Skeletal muscle satellite cell (primary cell): ENCODE results near the gene PEX16. TPM values are rescaled to one million over a fixed set of nuclear protein-coding genes. Genes with fewer than 3 reads are reported as not detected.

Source experiments
- H3K27me3 ChIP-seq: 2 replicates; pipeline ENCODE4 v1.7.0; 2013; ENCODE audit warnings: low read length; ENCODE audit not compliant: control insufficient read depth, insufficient read depth
- H3K36me3 ChIP-seq: 2 replicates; pipeline ENCODE4 v1.7.0; 2013; ENCODE audit warnings: mild to moderate bottlenecking, control low read depth, low read length; ENCODE audit not compliant: insufficient read depth
- H3K4me1 ChIP-seq: 2 replicates; pipeline ENCODE4 v1.7.0; 2013; ENCODE audit warnings: low read length; ENCODE audit not compliant: control insufficient read depth, insufficient read depth
- H3K4me2 ChIP-seq: 2 replicates; pipeline ENCODE4 v1.7.0; 2013; ENCODE audit warnings: mild to moderate bottlenecking, low read length
- H3K4me3 ChIP-seq: 2 replicates; pipeline ENCODE4 v1.7.0; 2013; ENCODE audit warnings: low read length
- H3K9ac ChIP-seq: 2 replicates; pipeline ENCODE4 v1.7.0; 2013; ENCODE audit warnings: mild to moderate bottlenecking, low read depth, low read length, moderate library complexity
- H3K9me3 ChIP-seq: replicated peaks from 2 replicates; pipeline ENCODE4 v1.7.0; 2013; ENCODE audit warnings: mild to moderate bottlenecking, control low read depth, low read length
- total RNA-seq: library from RNA; depleted of rRNA; stranded (reverse); fragments of >200 nt; gene quantifications from 2 replicates; pipeline ENCODE4 v1.2.3, GENCODE V29; 2012; rRNA removed

PEX16 gene
- 28.6 and 30.1 TPM in 2 replicates for total RNA-seq

GRCh38 chr11:45917623-45918330 lies at the start of gene PEX16:
PEX16 (minus strand) TSS chr11:45917877; CDS start chr11:45917811, 66 bp downstream.
- peaks cover 7% of the 10 kb centered on the region for H3K4me1 ChIP-seq
- H3K4me3 ChIP-seq: peak within 1 kb of the TSS; percentile 94
- H3K9me3 ChIP-seq: no peaks in the 10 kb centered on the region
- H3K9ac ChIP-seq: peak within 1 kb of the TSS; percentile 97
- peaks cover 26% of the 10 kb centered on the region for H3K36me3 ChIP-seq
- peaks cover 6% of the 10 kb centered on the region for H3K27me3 ChIP-seq
- peak within 1 kb of the TSS; percentile 99 for H3K4me2 ChIP-seq

DNA sequence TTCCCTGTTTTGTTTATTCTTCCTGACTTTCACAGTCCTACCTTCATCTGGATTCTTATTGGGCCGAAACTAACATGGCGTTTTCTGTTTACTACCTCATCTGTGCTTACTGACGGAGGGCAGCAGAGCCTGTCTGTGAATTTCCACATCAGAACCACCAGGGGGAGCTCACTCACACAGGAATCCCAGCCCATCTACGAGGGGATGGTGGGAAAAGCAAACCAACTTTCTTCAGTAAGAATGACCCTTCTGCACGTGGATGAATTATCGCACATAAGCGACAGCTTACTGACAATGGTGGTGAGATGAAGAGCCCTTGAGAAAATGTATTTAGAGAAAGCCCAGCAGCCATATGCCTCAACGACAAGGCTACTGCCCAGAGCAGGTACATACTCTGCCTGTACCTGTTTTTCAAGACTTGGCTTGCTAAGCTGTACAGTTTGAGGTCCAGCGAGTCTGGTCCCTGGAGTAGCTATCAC lies 47.3 kb upstream of the PEX16 start:
- H3K27me3 ChIP-seq: no peaks in the 10 kb centered on the region
- H3K9ac ChIP-seq: no peak overlapping the region
- no peaks in the 10 kb centered on the region for H3K4me1 ChIP-seq
- peaks cover 38% of the 10 kb centered on the region for H3K36me3 ChIP-seq
- H3K9me3 ChIP-seq: no peaks in the 10 kb centered on the region
- H3K4me2 ChIP-seq: no peak overlapping the region
- H3K4me3 ChIP-seq: no peak overlapping the region

DNA sequence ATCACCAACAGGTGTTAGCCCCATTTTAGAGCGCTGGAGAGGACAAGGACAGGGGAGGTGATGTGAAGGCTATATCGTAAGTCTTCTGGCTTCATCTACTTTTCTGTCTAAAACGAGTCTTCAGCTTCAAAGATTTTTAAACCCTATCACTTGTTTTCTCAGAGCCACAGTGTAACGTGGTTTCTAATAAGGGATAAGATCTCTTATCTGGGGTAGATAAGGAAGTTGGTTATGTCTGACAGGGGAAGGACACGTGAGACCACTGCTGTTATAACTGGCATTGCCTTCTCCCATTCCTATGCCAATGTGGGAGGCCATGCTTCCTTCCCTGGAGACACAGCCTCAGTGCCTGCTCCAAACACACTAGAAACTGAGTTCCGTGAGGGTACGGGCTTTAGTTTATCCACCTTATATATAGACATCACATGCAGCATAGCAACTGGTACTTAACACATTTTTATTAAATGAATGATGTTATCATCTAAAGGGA lies 44.1 kb upstream of the PEX16 start:
- Histone ChIP-seq H3K9ac (no peak overlapping the region), H3K27me3 (no peaks in the 10 kb centered on the region), H3K36me3 (peaks cover 22% of the 10 kb centered on the region), H3K9me3 (no peaks in the 10 kb centered on the region), H3K4me1 (no peaks in the 10 kb centered on the region), H3K4me2 (no peak overlapping the region), H3K4me3 (no peak overlapping the region)

GRCh38 chr11:45960387-45961095 lies 42.9 kb upstream of the PEX16 start:
- no peaks in the 10 kb centered on the region for H3K27me3 ChIP-seq
- no peaks in the 10 kb centered on the region for H3K4me1 ChIP-seq
- peaks cover 20% of the 10 kb centered on the region for H3K36me3 ChIP-seq
- no peaks in the 10 kb centered on the region for H3K9me3 ChIP-seq
- H3K4me3 ChIP-seq: no peak overlapping the region
- H3K9ac ChIP-seq: no peak overlapping the region
- H3K4me2 ChIP-seq: no peak overlapping the region

GRCh38 chr11:45959851-45960250 lies 42.2 kb upstream of the PEX16 start:
- Histone ChIP-seq H3K4me3 (no peak overlapping the region), H3K36me3 (peaks cover 14% of the 10 kb centered on the region), H3K9ac (no peak overlapping the region), H3K4me2 (no peak overlapping the region), H3K27me3 (no peaks in the 10 kb centered on the region), H3K9me3 (no peaks in the 10 kb centered on the region), H3K4me1 (no peaks in the 10 kb centered on the region)

- no peak overlapping the region for H3K9ac ChIP-seq
- no peaks in the 10 kb centered on the region for H3K9me3 ChIP-seq
- no peaks in the 10 kb centered on the region for H3K27me3 ChIP-seq
- H3K4me3 ChIP-seq: no peak overlapping the region
- no peaks in the 10 kb centered on the region for H3K4me1 ChIP-seq
- peaks cover 47% of the 10 kb centered on the region for H3K36me3 ChIP-seq
- H3K4me2 ChIP-seq: no peak overlapping the region
Observed at GRCh38 chr11:45949992-45950407, 32.3 kb upstream of the PEX16 start.

GRCh38 chr11:45948356-45948755 lies 30.7 kb upstream of the PEX16 start:
- H3K9me3 ChIP-seq: no peaks in the 10 kb centered on the region
- H3K4me3 ChIP-seq: no peak overlapping the region
- H3K4me1 ChIP-seq: no peaks in the 10 kb centered on the region
- H3K36me3 ChIP-seq: peaks cover 50% of the 10 kb centered on the region
- H3K4me2 ChIP-seq: no peak overlapping the region
- no peaks in the 10 kb centered on the region for H3K27me3 ChIP-seq
- H3K9ac ChIP-seq: no peak overlapping the region

- no peaks in the 10 kb centered on the region for H3K4me1 ChIP-seq
- H3K36me3 ChIP-seq: peaks cover 45% of the 10 kb centered on the region
- H3K4me2 ChIP-seq: no peak overlapping the region
- H3K27me3 ChIP-seq: no peaks in the 10 kb centered on the region
- H3K4me3 ChIP-seq: no peak overlapping the region
- H3K9me3 ChIP-seq: no peaks in the 10 kb centered on the region
- H3K9ac ChIP-seq: no peak overlapping the region
Observed at GRCh38 chr11:45947885-45948284, 30.2 kb upstream of the PEX16 start.

DNA sequence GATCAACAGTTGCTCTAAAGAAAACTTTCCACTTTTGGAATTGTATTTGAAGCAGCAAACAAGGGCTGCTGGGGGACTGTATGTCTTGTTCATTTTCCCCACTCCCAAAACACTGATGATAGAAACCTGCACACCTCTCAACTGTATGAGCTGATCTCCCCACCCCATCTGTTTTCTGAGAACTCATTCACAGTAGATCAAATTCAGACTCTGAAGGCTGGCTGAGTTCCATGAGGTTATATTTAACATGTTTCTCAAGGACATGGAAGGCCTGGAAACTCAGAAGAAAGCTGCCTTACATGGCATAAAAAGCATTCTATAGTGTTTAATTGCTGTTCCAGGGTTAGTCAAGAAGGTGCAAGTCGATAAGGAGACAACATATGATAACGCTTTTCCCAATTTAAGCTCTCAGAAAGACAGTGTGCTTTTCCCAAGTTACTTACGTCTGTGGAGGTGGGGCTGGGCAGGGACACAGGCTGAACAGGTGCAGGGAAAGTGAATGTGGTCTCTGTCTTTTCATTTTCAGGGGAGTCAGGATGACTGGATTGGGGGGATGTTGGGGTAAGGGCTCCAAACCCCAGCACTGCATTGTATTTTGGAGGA lies 27.8 kb upstream of the PEX16 start:
- H3K4me1 ChIP-seq: no peaks in the 10 kb centered on the region
- no peak overlapping the region for H3K9ac ChIP-seq
- no peaks in the 10 kb centered on the region for H3K27me3 ChIP-seq
- peaks cover 52% of the 10 kb centered on the region for H3K36me3 ChIP-seq
- no peak overlapping the region for H3K4me3 ChIP-seq
- H3K4me2 ChIP-seq: no peak overlapping the region
- no peaks in the 10 kb centered on the region for H3K9me3 ChIP-seq

- H3K36me3 ChIP-seq: peaks cover 31% of the 10 kb centered on the region
- H3K4me1 ChIP-seq: no peaks in the 10 kb centered on the region
- no peak overlapping the region for H3K4me2 ChIP-seq
- H3K4me3 ChIP-seq: no peak overlapping the region
- no peaks in the 10 kb centered on the region for H3K9me3 ChIP-seq
- H3K9ac ChIP-seq: no peak overlapping the region
- no peaks in the 10 kb centered on the region for H3K27me3 ChIP-seq
Observed at GRCh38 chr11:45942381-45942780, 24.7 kb upstream of the PEX16 start.

DNA sequence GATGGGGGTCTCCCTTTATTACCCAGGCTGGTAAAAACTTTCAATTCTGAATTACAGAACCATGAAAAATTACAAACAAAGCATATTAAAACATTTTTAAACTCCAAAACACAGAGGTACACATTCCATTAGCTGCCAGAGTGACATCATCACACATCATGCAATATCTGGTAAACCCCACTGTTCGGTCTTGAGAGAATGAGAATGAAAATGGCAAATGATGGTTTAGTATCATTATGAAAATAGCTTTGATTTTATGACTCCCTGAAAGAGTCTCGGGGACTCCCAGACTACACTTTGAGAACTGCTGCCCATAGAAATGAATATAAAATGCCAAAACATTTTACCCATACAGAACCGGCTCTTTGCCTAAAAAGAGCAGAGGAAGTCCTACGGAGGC lies 23.6 kb upstream of the PEX16 start:
- peaks cover 38% of the 10 kb centered on the region for H3K36me3 ChIP-seq
- H3K27me3 ChIP-seq: no peaks in the 10 kb centered on the region
- no peak overlapping the region for H3K4me2 ChIP-seq
- no peaks in the 10 kb centered on the region for H3K9me3 ChIP-seq
- no peak overlapping the region for H3K9ac ChIP-seq
- no peaks in the 10 kb centered on the region for H3K4me1 ChIP-seq
- H3K4me3 ChIP-seq: no peak overlapping the region
